CD4-positive, alpha-beta T cell treated with Interleukin-1 beta for 1 hour (primary cell): ENCODE measurements around the gene PRR15L.
"Not testable (repeated sequence)": the region's sequence is repeated elsewhere in the genome, so short reads cannot be mapped to it uniquely, and the experiment has no call there.

ENCODE experiments used
- DNase-seq, 2 donors: peaks; one replicate each; pipeline ENCODE4 v3.0.0-alpha.2; 2020 to 2022

PRR15L gene

GRCh38 chr17:47957591-47958490, at the start of gene PRR15L:
Gene PRR15L, minus strand, starts transcription at chr17:47957883. Its CDS starts 4,649 bp downstream, at chr17:47953234.
- DNase-seq = no peak

GRCh38 chr17:48006936-48007709, 49.4 kb upstream of the PRR15L start:
- no peak for DNase-seq

GRCh38 chr17:48004983-48005382, 47.3 kb upstream of the PRR15L start:
- DNase-seq = no peak

GRCh38 chr17:48003417-48004151, 45.9 kb upstream of the PRR15L start:
- DNase-seq = no peak

- no peak for DNase-seq
Measured at GRCh38 chr17:48002916-48003416, 45.3 kb upstream of the PRR15L start.

GRCh38 chr17:48002266-48002915, 44.7 kb upstream of the PRR15L start:
- peak in 1 of 2 donors; percentile 15 for DNase-seq

GRCh38 chr17:48001657-48002056, 44.0 kb upstream of the PRR15L start:
- DNase-seq = not testable (repeated sequence)

GRCh38 chr17:48001197-48001596, 43.5 kb upstream of the PRR15L start:
- DNase-seq = no peak

GRCh38 chr17:47999582-47999981, 41.9 kb upstream of the PRR15L start:
- no peak for DNase-seq

- no peak for DNase-seq
Measured at GRCh38 chr17:47998044-47998443, 40.4 kb upstream of the PRR15L start.

- DNase-seq = no peak
Measured at GRCh38 chr17:47997586-47997985, 39.9 kb upstream of the PRR15L start.

- no peak for DNase-seq
Measured at GRCh38 chr17:47996201-47996600, 38.5 kb upstream of the PRR15L start.

GRCh38 chr17:47995241-47995935, 37.7 kb upstream of the PRR15L start:
- DNase-seq = no peak

GRCh38 chr17:47994724-47995123, 37.0 kb upstream of the PRR15L start:
- DNase-seq = no peak

- no peak for DNase-seq
Measured at GRCh38 chr17:47993964-47994363, 36.3 kb upstream of the PRR15L start.

GRCh38 chr17:47993031-47993564, 35.4 kb upstream of the PRR15L start:
- DNase-seq = no peak

- no peak for DNase-seq
Measured at GRCh38 chr17:47992216-47992615, 34.5 kb upstream of the PRR15L start.

GRCh38 chr17:47990962-47991731, 33.5 kb upstream of the PRR15L start:
- DNase-seq = no peak

- no peak for DNase-seq
Measured at GRCh38 chr17:47989700-47990099, 32.0 kb upstream of the PRR15L start.

GRCh38 chr17:47989159-47989558, 31.5 kb upstream of the PRR15L start:
- DNase-seq = no peak

GRCh38 chr17:47988445-47988844, 30.8 kb upstream of the PRR15L start:
- not testable (repeated sequence) for DNase-seq
